Adrenal gland (tissue), 12 donors: Measurements from ENCODE around the gene CRACR2B. TPM values are rescaled to one million over a fixed set of nuclear protein-coding genes. Genes with fewer than 3 reads are reported as not detected.
A peak's percentile ranks its signal among the peaks of the same experiment; 100 is the strongest.

ENCODE experiments used
- DNase-seq, 7 donors: peaks; one replicate each; pipeline ENCODE4 v3.0.0-alpha.2; 2019 to 2020
- H3K27ac ChIP-seq, 5 donors: fragments of 200-600 bp; sonication (generic) in 4 of 5; 1 replicate in 3 of 5; 2 replicates in 2 of 5; pipeline versions ENCODE4 v1.5.1 to v1.8.0; 2016 to 2020; ENCODE audit warnings: mild to moderate bottlenecking in 1 of 5
- H3K27me3 ChIP-seq: fragments of 200-600 bp; 2 replicates; pipeline ENCODE4 v1.8.0; 2021
- H3K36me3 ChIP-seq, 2 donors: fragments of 200-600 bp; replicated peaks in 1 of 2; 1 replicate in 1 of 2; 2 replicates in 1 of 2; pipeline versions ENCODE4 v1.5.1 to v1.8.0; 2018 to 2022
- H3K4me1 ChIP-seq, 2 donors: fragments of 200-600 bp; replicated peaks in 1 of 2; 1 replicate in 1 of 2; 2 replicates in 1 of 2; pipeline versions ENCODE4 v1.5.1 to v1.8.0; 2018 to 2021
- H3K4me3 ChIP-seq, 4 donors: fragments of 200-600 bp; sonication (generic) in 3 of 4; one replicate each; pipeline ENCODE4 v1.5.1; 2016 to 2018
- H3K9me3 ChIP-seq, 3 donors: fragments of 200-600 bp; sonication (generic) in 1 of 3; replicated peaks in 1 of 3; 1 replicate in 2 of 3; 2 replicates in 1 of 3; pipeline versions ENCODE4 v1.5.1 to v1.8.0; 2016 to 2021
- POLR2A ChIP-seq, 2 donors: fragments of 450-650 bp; IDR thresholded peaks; one replicate each; pipeline ENCODE4 v1.6.1; 2017; ENCODE audit warnings: antibody characterized with exemption in 2 of 2, mild to moderate bottlenecking in 2 of 2, moderate library complexity in 1 of 2
- WGBS, 4 donors: extraction: QIAGEN DNeasy Blood & Tissue Kit in 2 of 4; methylation state at CpG; one replicate each; pipeline versions ENCODE4 v1.1.5 to v1.1.7; 2013 to 2017; 5-methylcytosine and 5-hydroxymethylcytosine counted together
- intact Hi-C, 2 donors: fragments of 100-400 bp; cut with DNase I; formaldehyde crosslinking; loops; one replicate each; pipeline versions ENCODE4 v1.14.1 to v1.15.0; 2022 to 2023
- polyA plus RNA-seq, 3 donors: library from polyadenylated mRNA; stranded (reverse); fragments of 200-250 nt in 2 of 3; fragments of 350-450 nt in 1 of 3; fragmentation: Illumina TruSeq in 1 of 3; extraction: RNeasy Lipid Tissue Mini Kit (QIAGEN cat#74804) in 1 of 3; gene quantifications; one replicate each; pipeline ENCODE4 v1.2.3, GENCODE V29; 2013 to 2014
- total RNA-seq, 9 donors: library from RNA; depleted of rRNA in 4 of 9; stranded (reverse); fragments of >200 nt in 4 of 9; fragments of 120-200 nt in 1 of 9; fragmentation: NEBNext Ultra II Directional in 1 of 9; extraction: Animal tissue kit (Norgen Biotek cat#: 25700) in 1 of 9; gene quantifications; one replicate each; pipeline versions ENCODE4 v1.1.0 to v1.2.4, GENCODE V29; 2013 to 2023
- TF ChIP-seq, protein P1 (sequence below), 6 experiments: fragments of 450-650 bp in 4 of 6; fragments of 200-600 bp in 2 of 6; sonication (generic) in 1 of 6; IDR thresholded peaks; 1 replicate in 5 of 6; 2 replicates in 1 of 6; pipeline versions ENCODE4 v1.5.1 to v1.8.0; 2016 to 2021; ENCODE audit warnings: antibody characterized with exemption in 6 of 6, mild to moderate bottlenecking in 2 of 6, moderate library complexity in 1 of 6
- donor health status: healthy with polysubstance abuse.
- donor health status: Bipolar disorder and iron deficiency.
- donor health status: DM: yes; HTN: yes; CAD: no.
- donor health status: DM: no; HTN: no; CAD: no.
- donor health status: DM: no; HTN: no; CAD: no.
- donor health status: DM: yes; HTN: yes; CAD: no.

CRACR2B gene
- total and polyA plus RNA-seq, 12 donors, result 1.0 to 91.3 (median 15.6) TPM

DNA sequence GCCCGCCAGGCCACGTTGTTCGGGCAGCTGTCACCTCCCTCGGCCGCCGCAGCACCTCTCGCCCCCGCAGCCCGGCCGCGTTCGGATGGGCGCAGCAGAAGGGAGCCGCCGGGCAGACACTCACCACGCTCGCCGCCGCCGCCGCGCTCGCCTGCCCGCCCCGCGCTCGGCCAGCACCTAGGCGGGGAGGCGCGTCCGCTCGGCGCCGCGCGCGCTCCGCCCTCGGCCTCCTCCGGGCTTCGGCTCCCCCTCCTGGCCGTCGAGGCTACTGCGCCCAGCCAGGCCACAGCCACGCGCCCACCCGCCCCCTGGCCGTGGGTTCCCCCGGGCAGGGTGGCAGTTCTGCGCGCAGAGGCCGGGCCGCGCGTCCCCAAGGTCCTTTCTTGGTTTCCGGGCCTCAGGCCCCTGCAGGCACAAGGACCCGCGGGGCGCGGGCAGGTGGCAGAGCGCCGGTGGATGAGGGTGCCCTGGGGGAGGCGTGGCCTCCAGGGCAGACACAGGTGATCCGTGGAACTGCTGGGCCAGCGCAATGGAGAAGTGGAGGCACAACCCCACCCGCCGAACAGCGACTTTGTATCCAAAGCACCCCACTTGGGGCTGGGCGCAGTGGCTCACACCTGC lies 29.5 kb upstream of the CRACR2B start, which contains the start of gene SLC25A22:
SLC25A22 (minus strand) TSS at position 189 of the 621 bp plus-strand sequence. CDS start 3,275 bp downstream, outside the sequence.
- Histone ChIP-seq H3K27ac (peak within 1 kb of the TSS in 4 of 5 donors; percentile 59 to 85 (median 78)), H3K4me3 (peak within 1 kb of the TSS in 3 of 4 donors; percentile 11 to 88 (median 47)), H3K4me1 (peaks cover 20 to 27% of the 10 kb centered on the region in 2 donors), H3K9me3 (no peaks in the 10 kb centered on the region), H3K36me3 (peaks cover 0 to 48% of the 10 kb centered on the region in 2 donors), H3K27me3 (no peaks in the 10 kb centered on the region)
- intact Hi-C loops, result no loop called here
- WGBS, 4 donors, result 0 to 3% (median 2%) methylated on average over 1 to 69 of the region's 69 CpGs; no CpG with 5 or more reads in 1 of the 4 donors
- peak; percentile 66 to 82 (median 77) for DNase-seq
- TF ChIP-seq, protein P1, sequence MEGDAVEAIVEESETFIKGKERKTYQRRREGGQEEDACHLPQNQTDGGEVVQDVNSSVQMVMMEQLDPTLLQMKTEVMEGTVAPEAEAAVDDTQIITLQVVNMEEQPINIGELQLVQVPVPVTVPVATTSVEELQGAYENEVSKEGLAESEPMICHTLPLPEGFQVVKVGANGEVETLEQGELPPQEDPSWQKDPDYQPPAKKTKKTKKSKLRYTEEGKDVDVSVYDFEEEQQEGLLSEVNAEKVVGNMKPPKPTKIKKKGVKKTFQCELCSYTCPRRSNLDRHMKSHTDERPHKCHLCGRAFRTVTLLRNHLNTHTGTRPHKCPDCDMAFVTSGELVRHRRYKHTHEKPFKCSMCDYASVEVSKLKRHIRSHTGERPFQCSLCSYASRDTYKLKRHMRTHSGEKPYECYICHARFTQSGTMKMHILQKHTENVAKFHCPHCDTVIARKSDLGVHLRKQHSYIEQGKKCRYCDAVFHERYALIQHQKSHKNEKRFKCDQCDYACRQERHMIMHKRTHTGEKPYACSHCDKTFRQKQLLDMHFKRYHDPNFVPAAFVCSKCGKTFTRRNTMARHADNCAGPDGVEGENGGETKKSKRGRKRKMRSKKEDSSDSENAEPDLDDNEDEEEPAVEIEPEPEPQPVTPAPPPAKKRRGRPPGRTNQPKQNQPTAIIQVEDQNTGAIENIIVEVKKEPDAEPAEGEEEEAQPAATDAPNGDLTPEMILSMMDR (IDR thresholded peaks at IDR 0.05), result peak; percentile 47 to 94 (median 73)
- TF ChIP-seq POLR2A (IDR thresholded peaks at IDR 0.05), result no peak

DNA sequence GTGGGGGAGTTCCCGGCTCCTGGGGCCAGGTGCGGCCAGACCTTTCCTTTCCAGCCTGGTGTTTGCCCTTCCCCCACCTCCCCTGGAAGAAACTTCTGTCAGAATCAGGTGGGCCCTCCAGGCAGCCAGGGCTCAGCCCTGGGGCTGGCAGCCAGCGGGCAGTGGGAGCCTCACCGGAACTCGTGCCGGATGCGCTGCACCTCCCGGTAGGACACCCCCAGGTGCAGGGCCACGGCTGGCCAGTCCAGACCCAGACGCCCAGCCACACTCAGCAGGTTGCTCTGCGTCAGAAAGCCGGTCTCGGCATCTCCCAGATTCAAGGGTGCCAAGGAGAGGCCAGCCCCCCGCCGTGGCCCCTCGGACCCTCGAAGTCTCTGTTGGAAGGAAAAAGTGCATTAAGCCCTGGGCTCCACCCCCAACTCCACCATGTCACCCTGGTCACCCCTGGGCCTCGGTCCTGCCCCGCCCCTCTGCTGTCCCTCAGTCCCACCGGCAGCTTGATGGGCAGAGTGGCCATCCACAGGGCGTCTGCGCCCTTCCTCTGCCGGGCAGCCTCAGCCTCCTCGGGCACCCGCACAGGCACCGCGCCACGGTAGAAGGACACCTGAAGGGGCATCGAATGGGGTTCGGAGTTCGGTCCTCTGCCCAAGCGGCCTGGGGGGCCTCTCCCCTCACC lies 27.9 kb upstream of the CRACR2B start:
- H3K4me3 ChIP-seq, result no peak overlapping the region
- DNase-seq, result no peak
- no peaks in the 10 kb centered on the region for H3K9me3 ChIP-seq
- TF ChIP-seq, protein P1 (IDR thresholded peaks at IDR 0.05), result no peak
- TF ChIP-seq POLR2A (IDR thresholded peaks at IDR 0.05), result no peak
- peaks cover 25 to 34% of the 10 kb centered on the region in 2 donors for H3K4me1 ChIP-seq
- H3K27me3 ChIP-seq, result no peaks in the 10 kb centered on the region
- intact Hi-C loops, result no loop called here
- H3K27ac ChIP-seq, result no peak overlapping the region
- WGBS, 4 donors, result 92 to 95% (median 93%) methylated on average over 17 to 32 of the region's 32 CpGs
- peaks cover 0 to 42% of the 10 kb centered on the region in 2 donors for H3K36me3 ChIP-seq

DNA sequence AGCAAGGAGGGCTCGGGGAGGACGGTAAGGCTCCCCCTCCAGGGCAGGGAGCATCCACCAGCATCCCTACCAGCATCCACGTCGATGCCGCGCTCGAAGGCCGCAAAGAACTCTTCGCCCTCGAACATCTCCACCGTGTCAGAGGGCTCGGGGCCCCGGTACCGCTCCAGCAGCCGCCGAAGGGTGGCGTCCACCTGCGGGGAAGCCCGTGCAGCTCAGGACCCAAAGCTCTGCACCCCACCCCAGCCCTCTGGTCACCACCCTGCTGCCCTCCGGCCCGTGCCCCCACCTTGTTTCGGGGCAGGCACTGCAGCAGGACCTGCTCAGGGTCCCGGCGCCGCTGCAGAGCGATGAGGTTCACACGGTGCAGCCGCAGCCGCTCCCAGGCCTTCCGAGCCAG lies 27.2 kb upstream of the CRACR2B start:
- no peaks in the 10 kb centered on the region for H3K27me3 ChIP-seq
- H3K4me3 ChIP-seq, result no peak overlapping the region
- DNase-seq, result no peak
- H3K9me3 ChIP-seq, result no peaks in the 10 kb centered on the region
- H3K27ac ChIP-seq, result no peak overlapping the region
- WGBS, 4 donors, result 87 to 95% (median 91%) methylated on average over 9 to 30 of the region's 30 CpGs
- H3K36me3 ChIP-seq, result peaks cover 0 to 42% of the 10 kb centered on the region in 2 donors
- TF ChIP-seq, protein P1 (IDR thresholded peaks at IDR 0.05), result no peak
- TF ChIP-seq POLR2A (IDR thresholded peaks at IDR 0.05), result no peak
- H3K4me1 ChIP-seq, result peaks cover 24 to 32% of the 10 kb centered on the region in 2 donors
- intact Hi-C loops, result no loop called here

DNA sequence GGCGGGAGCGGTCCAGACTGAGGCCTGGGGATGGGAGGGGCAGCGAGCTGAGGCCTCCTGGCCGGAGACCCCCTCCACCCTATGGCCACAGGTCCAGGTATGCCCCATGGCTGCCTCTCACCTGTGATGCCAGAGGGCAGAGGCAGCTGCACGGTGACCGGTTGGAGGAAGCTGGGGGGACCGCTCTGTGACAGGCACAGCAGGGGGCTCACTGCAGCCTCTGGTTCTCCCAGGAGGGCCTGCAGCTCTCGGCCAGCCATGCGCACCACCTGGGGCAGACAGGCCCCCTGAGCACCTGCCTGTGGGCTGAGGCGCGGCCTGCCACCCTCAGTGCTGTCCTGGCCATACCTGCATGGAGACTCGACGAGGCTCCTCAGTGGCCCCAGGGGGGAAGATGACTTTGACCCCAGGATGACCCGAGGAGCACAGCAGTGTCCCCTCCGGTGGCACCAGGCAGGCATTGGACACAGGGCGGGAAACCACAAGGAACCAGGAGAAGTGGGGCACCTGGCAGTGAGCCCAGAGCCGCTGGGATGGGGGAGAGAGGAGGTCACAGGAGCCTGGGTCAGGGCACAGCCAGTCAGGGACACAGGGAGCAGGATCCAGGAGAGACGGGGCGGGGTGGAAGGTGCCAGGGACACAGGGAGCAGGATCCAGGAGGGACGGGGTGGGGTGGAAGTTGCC lies 26.5 kb upstream of the CRACR2B start:
- Histone ChIP-seq H3K4me3 (no peak overlapping the region), H3K36me3 (peaks cover 0 to 42% of the 10 kb centered on the region in 2 donors), H3K27ac (no peak overlapping the region), H3K4me1 (peaks cover 19 to 29% of the 10 kb centered on the region in 2 donors), H3K9me3 (no peaks in the 10 kb centered on the region), H3K27me3 (no peaks in the 10 kb centered on the region)
- WGBS, 4 donors, result 80 to 90% (median 90%) methylated on average over 9 to 20 of the region's 20 CpGs
- intact Hi-C loops, result no loop called here
- no peak for DNase-seq
- TF ChIP-seq, protein P1 (IDR thresholded peaks at IDR 0.05), result no peak
- TF ChIP-seq POLR2A (IDR thresholded peaks at IDR 0.05), result no peak
